ENCODE measurements around the gene RGPD6.
"Not testable (repeated sequence)": the region's sequence is repeated elsewhere in the genome, so short reads cannot be mapped to it uniquely, and the experiment has no call there.

Gene RGPD6

GRCh38 chr2:110576763-110577416, at the start of gene RGPD6:
Gene RGPD6 (minus strand): TSS chr2:110577222. CDS start chr2:110577024, 198 bp downstream.
- DNase-seq (ENCODE audit: low read depth), result not testable (repeated sequence)

DNA sequence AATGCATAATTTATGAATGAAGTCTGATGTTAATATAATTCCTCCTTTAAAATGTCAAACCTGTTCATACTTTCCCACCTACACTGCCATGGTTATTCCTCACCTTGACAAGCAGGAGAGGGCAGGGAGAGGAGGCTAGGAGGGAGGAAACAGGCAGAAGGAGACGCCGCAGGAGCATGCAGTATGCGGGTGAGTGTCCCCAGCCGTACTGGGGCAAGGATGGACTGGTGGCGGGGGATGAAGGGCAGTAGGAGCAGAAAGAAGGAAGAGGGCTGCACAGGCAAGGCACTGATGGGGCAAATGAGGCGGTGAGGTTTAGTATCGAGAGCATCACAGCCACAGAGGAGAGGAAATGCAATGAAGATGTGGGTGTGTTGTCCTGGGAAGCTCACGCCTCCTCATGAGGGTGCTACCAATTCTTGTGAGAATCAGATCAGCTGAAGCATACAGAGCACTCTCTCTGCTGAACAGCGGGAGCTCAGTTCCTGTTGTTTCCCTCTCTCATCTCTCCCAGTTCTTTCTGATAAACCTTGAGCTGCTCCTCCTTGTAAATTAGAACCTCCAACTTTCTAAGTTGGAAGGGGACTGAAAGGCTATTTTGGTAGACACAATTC, 42.4 kb upstream of the RGPD6 start:
- not testable (repeated sequence) for DNase-seq (ENCODE audit: low read depth)

- DNase-seq (ENCODE audit: low read depth), result not testable (repeated sequence)
These were observed 36.9 kb upstream of the RGPD6 start for GRCh38 chr2:110613927-110614326.

- not testable (repeated sequence) for DNase-seq (ENCODE audit: low read depth)
These were observed 33.7 kb upstream of the RGPD6 start for GRCh38 chr2:110610613-110611250.

DNA sequence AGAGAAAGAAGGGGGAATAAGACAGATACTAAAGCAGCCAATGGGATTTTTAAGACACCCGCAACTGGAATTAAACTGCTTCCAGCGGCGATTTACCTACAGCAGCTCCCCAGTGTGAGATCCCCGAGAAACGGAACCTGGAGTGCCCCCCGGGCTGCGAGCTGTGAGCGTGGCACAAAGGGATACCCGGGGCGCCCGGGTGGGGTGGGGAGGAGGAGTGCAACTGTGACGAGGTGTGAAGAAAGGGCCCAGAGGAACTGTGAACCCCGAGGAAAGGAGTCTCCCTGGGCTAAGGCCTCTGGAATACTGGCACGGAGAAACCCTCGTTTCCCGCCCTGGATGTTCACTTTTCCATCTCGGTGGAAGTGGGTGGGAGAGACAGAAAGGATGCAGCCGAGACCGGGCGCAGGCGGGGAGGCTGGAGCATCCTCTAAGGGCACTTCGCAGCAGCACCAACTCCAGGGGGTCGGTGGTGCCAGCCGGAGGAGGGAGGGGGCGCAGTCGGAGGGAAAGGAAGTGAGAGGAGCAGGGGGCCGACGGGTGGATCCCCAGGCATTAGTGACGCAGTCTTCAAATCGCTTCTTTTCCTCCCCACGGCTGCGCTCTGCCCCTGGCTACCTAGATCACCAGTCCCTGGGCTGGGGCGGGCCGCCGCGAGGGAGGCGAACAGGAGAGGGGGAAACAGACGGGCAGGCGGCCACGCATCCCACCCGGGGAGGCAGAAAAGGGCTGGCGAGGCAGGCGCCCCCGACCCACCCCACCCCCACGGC, 33.0 kb upstream of the RGPD6 start:
- not testable (repeated sequence) for DNase-seq (ENCODE audit: low read depth)

DNA sequence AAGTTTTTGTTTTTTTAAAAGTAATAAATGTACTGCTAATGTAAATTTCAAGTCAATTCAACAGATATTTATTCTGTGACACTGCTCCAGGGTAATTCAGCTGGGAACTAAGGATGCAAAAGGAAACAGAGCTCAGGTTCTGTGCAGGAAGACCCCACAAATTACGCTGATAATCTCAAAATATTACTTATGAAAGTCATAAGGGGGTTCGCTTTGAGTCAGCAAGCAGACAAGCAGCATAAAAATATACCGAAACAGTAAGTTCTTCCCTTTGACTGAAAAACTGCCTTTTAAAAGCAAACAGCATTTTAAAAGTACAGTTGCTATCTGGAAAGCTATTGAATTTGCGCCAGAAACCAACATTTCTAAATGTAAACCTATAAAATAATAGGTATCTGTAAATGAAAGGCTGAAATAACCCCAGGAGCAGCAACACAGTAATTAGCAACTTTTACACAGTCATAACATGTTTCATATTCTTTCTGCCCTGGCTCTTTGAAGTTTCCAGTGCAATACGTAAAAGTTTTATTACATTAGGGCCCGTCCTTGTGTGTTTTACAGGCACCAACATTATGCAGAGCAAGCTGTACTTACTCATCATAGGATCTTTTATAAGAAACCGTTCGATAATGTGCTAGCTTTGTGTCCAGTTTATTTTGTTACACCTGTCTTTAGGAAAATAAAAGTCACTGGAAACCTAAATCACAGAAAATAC, 31.9 kb upstream of the RGPD6 start:
- DNase-seq (ENCODE audit: low read depth), result not testable (repeated sequence)

- DNase-seq (ENCODE audit: low read depth), result not testable (repeated sequence)
These were observed 28.0 kb upstream of the RGPD6 start for GRCh38 chr2:110605057-110605456.

GRCh38 chr2:110603917-110604591, 27.0 kb upstream of the RGPD6 start:
- DNase-seq (ENCODE audit: low read depth), result not testable (repeated sequence)

- not testable (repeated sequence) for DNase-seq (ENCODE audit: low read depth)
These were observed 25.1 kb upstream of the RGPD6 start for GRCh38 chr2:110602139-110602538.

DNA sequence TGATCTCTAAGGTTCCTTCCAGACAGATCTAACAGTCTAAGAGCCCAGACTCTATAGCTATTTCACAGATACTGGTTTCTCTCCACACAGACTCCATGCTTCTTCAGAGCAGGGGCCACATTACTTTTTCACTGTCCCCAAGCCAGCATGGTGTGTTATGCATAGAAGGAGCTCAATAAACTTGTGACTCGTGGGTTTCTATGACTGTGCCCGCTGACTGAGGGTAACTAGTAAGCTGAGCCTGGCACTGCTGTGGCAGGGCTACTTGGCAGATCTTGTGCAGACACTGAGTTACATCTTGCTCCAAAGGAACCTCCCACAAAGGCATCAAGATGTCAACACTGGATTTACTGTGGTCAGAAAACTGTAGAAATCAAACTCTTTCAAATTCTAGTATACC, 15.0 kb upstream of the RGPD6 start:
- not testable (repeated sequence) for DNase-seq (ENCODE audit: low read depth)

GRCh38 chr2:110589677-110590330, 12.8 kb upstream of the RGPD6 start:
- not testable (repeated sequence) for DNase-seq (ENCODE audit: low read depth)

GRCh38 chr2:110588520-110588919, 11.5 kb upstream of the RGPD6 start:
- DNase-seq (ENCODE audit: low read depth), result not testable (repeated sequence)

GRCh38 chr2:110579216-110579965, 2.4 kb upstream of the RGPD6 start:
- not testable (repeated sequence) for DNase-seq (ENCODE audit: low read depth)

GRCh38 chr2:110578429-110578828, 1.4 kb upstream of the RGPD6 start:
- DNase-seq (ENCODE audit: low read depth), result not testable (repeated sequence)

DNA sequence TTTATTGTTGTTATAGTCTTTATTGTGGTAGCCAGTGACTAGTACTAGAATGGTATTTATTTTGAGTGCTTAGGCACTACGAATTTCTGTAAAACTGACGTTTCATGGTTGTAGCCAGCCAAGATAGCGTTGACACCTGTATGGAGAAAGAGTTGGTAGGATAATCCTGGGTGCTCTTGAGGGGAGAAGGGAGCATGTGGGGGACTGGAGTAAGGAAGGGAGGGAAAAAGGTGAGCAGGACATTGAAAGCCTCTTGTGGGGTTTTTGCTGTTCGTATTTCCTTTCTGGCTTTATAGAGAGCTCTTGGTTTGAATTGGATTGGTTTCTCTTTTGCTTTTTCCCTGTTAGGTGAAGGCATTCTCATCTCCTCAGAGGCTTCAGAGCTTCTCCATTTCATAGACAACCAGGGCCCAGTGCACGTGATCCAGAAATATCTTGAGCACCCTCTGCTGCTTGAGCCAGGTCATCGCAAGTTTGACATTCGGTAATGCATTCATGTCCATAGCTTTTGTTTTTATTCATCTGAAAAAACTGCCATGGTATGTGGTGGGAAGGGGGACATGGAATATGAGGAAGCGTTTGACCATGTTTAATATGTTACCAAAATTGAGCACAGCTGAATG, 77.2 kb downstream of the RGPD6 start:
- DNase-seq (ENCODE audit: low read depth), result not testable (repeated sequence)

- DNase-seq (ENCODE audit: low read depth), result not testable (repeated sequence)
These were observed 81.0 kb downstream of the RGPD6 start for GRCh38 chr2:110496027-110496426.

- not testable (repeated sequence) for DNase-seq (ENCODE audit: low read depth)
These were observed 82.5 kb downstream of the RGPD6 start for GRCh38 chr2:110494488-110494887.

DNA sequence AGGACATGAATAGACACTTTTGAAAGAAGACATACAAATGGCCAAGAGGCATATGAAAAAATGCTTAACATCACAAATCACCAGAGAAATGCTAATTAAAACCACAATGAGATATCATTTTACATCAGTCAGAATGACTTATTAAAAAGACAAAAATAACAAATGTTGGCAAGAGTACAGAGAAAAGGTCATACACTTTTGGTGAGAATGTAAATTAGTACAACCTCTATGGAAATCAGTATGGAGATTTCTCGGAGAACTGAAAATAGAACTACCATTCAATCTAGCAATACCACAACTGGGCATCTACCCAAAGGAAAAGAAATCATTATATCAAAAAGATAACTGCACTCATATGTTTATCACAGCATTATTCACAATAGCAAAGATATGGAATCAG, 88.0 kb downstream of the RGPD6 start:
- not testable (repeated sequence) for DNase-seq (ENCODE audit: low read depth)

DNA sequence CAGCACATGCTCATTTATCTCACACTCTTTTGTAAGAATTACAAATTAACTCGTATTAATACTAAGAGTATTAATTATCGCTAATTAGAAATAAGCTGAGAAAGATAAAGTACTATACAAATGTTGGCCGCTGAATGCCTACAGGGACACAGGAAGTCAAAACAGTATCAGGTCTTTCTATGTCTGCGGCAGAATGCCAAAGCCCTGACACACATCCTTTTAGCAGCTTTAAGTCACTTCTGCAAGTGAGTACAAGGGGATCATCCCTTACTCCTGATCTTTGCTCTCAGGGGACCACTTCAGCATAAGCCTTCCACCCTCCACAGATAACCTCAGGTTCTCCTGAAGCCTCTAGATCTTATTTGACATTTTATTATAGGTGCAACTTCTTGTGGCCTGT, 94.3 kb downstream of the RGPD6 start:
- not testable (repeated sequence) for DNase-seq (ENCODE audit: low read depth)

Data from stromal cell of bone marrow (primary cell).